Measurements from ENCODE around the gene TEDDM1. TPM values are rescaled to one million over a fixed set of nuclear protein-coding genes. Genes with fewer than 3 reads are reported as not detected.

TEDDM1 gene
- total and polyA plus RNA-seq, 4 donors, result 0.08 TPM; not detected in 3

GRCh38 chr1:182407724-182408123, 7.3 kb upstream of the TEDDM1 start:
- WGBS, result 47% methylated on average over 3 of the region's 3 CpGs
- no peaks in the 10 kb centered on the region for H3K36me3 ChIP-seq (ENCODE audit: control insufficient read depth in 4 of 4, insufficient read depth in 3 of 4, low read depth in 1 of 4, low read length in 3 of 4)
- H3K27me3 ChIP-seq (ENCODE audit: control insufficient read depth in 4 of 4, insufficient read depth in 4 of 4, low read length in 3 of 4), result no peaks in the 10 kb centered on the region
- no peak for DNase-seq (ENCODE audit: low spot score)
- H3K9ac ChIP-seq (ENCODE audit: low read depth in 1 of 2, low read length in 2 of 2), result no peak overlapping the region
- peaks cover 0 to 3% (median 0%) of the 10 kb centered on the region in 4 donors for H3K9me3 ChIP-seq (ENCODE audit: control insufficient read depth in 4 of 4, low read length in 3 of 4)
- TF ChIP-seq CTCF (IDR thresholded peaks at IDR 0.05; ENCODE audit: low read depth, low read length, missing input control) (no peak), RXRA (IDR thresholded peaks at IDR 0.05) (no peak), SP1 (IDR thresholded peaks at IDR 0.05) (no peak), MAX (IDR thresholded peaks at IDR 0.05) (no peak), REST (IDR thresholded peaks at IDR 0.05) (no peak), GABPA (IDR thresholded peaks at IDR 0.05 in 1 of 2, conservative IDR thresholded peaks at IDR 0.05 in 1 of 2) (no peak), ATF3 (IDR thresholded peaks at IDR 0.05) (no peak), JUND (IDR thresholded peaks at IDR 0.05) (no peak)
- peaks cover 2 to 21% (median 9%) of the 10 kb centered on the region in 4 donors for H3K4me1 ChIP-seq (ENCODE audit: control insufficient read depth in 4 of 4, insufficient read depth in 4 of 4, low read length in 3 of 4)
- H3K4me3 ChIP-seq (ENCODE audit: low read depth in 1 of 3, low read length in 3 of 3), result no peak overlapping the region
- H3K27ac ChIP-seq (ENCODE audit: low read depth in 1 of 2, low read length in 2 of 2), result no peak overlapping the region

GRCh38 chr1:182406012-182406411, 5.5 kb upstream of the TEDDM1 start:
- Histone ChIP-seq H3K4me1 (ENCODE audit: control insufficient read depth in 4 of 4, insufficient read depth in 4 of 4, low read length in 3 of 4) (peaks cover 2 to 21% (median 9%) of the 10 kb centered on the region in 4 donors), H3K27me3 (ENCODE audit: control insufficient read depth in 4 of 4, insufficient read depth in 4 of 4, low read length in 3 of 4) (no peaks in the 10 kb centered on the region), H3K27ac (ENCODE audit: low read depth in 1 of 2, low read length in 2 of 2) (no peak overlapping the region), H3K9ac (ENCODE audit: low read depth in 1 of 2, low read length in 2 of 2) (no peak overlapping the region), H3K4me3 (ENCODE audit: low read depth in 1 of 3, low read length in 3 of 3) (no peak overlapping the region), H3K9me3 (ENCODE audit: control insufficient read depth in 4 of 4, low read length in 3 of 4) (peaks cover 0 to 3% (median 0%) of the 10 kb centered on the region in 4 donors), H3K36me3 (ENCODE audit: control insufficient read depth in 4 of 4, insufficient read depth in 3 of 4, low read depth in 1 of 4, low read length in 3 of 4) (no peaks in the 10 kb centered on the region)
- DNase-seq (ENCODE audit: low spot score), result no peak
- no peak for TF ChIP-seq RAD21 (IDR thresholded peaks at IDR 0.05)
- TF ChIP-seq EGR1 (IDR thresholded peaks at IDR 0.05; ENCODE audit: low read depth in 2 of 2), result no peak
- TF ChIP-seq MAX (IDR thresholded peaks at IDR 0.05), result no peak
- TF ChIP-seq HNF4G (IDR thresholded peaks at IDR 0.05), result no peak
- TF ChIP-seq JUND (IDR thresholded peaks at IDR 0.05), result no peak
- no peak for TF ChIP-seq CTCF (IDR thresholded peaks at IDR 0.05; ENCODE audit: low read depth, low read length, missing input control)
- no peak for TF ChIP-seq RXRA (IDR thresholded peaks at IDR 0.05)
- no peak for TF ChIP-seq ZBTB33 (IDR thresholded peaks at IDR 0.05)
- TF ChIP-seq HNF4A (conservative IDR thresholded peaks at IDR 0.05), result no peak
- TF ChIP-seq SP1 (IDR thresholded peaks at IDR 0.05), result no peak
- TF ChIP-seq FOXA1 (IDR thresholded peaks at IDR 0.05), result no peak
- no peak for TF ChIP-seq REST (IDR thresholded peaks at IDR 0.05)
- TF ChIP-seq TAF1 (conservative IDR thresholded peaks at IDR 0.05), result no peak
- TF ChIP-seq NR2F2 (IDR thresholded peaks at IDR 0.05), result no peak
- 83% methylated on average over 1 of the region's 1 CpG for WGBS
